Right lobe of liver (tissue), 6 donors: Measurements from ENCODE around the gene SUCLG1. TPM values are rescaled to one million over a fixed set of nuclear protein-coding genes. Genes with fewer than 3 reads are reported as not detected.

Source experiments
- ATAC-seq, 4 donors: fragments of 200-7000 bp; cut with Tn5 transposase; one replicate each; pipeline ENCODE4 v1.9.1; 2020; ENCODE audit warnings: mild to moderate bottlenecking in 4 of 4, moderate library complexity in 4 of 4
- DNase-seq, 3 donors: peaks; one replicate each; pipeline ENCODE4 v3.0.0-alpha.2; 2020
- H3K27ac ChIP-seq, 3 donors: fragments of 200-600 bp; one replicate each; pipeline ENCODE4 v1.8.0; 2022
- H3K27me3 ChIP-seq, 2 donors: fragments of 200-600 bp; one replicate each; pipeline ENCODE4 v1.8.0; 2022
- H3K36me3 ChIP-seq, 4 donors: fragments of 200-600 bp; sonication (generic) in 1 of 4; one replicate each; pipeline versions ENCODE4 v1.5.1 to v1.8.0; 2017 to 2022; ENCODE audit warnings: control low read depth in 1 of 4
- H3K4me1 ChIP-seq, 4 donors: fragments of 200-600 bp; sonication (generic) in 1 of 4; one replicate each; pipeline versions ENCODE4 v1.5.1 to v1.8.0; 2017 to 2022; ENCODE audit warnings: control low read depth in 1 of 4
- H3K4me3 ChIP-seq, 3 donors: fragments of 200-600 bp; one replicate each; pipeline ENCODE4 v1.8.0; 2022
- H3K9me3 ChIP-seq, 4 donors: fragments of 200-600 bp; sonication (generic) in 1 of 4; one replicate each; pipeline versions ENCODE4 v1.5.1 to v1.8.0; 2017 to 2022; ENCODE audit warnings: control low read depth in 1 of 4
- CTCF ChIP-seq, 4 donors: fragments of 200-600 bp in 3 of 4; fragments of 450-650 bp in 1 of 4; IDR thresholded peaks; one replicate each; pipeline versions ENCODE4 v1.5.1 to v1.8.0; 2016 to 2022; ENCODE audit warnings: antibody characterized with exemption in 4 of 4, mild to moderate bottlenecking in 2 of 4
- POLR2A ChIP-seq: fragments of 450-650 bp; IDR thresholded peaks from one replicate; pipeline ENCODE4 v1.6.1; 2017; ENCODE audit warnings: antibody characterized with exemption, mild to moderate bottlenecking
- WGBS: methylation state at CpG from one replicate; pipeline ENCODE4 v1.1.6; 2018; ENCODE audit warnings: low coverage, low lambda C conversion rate; ENCODE audit not compliant: insufficient coverage; ENCODE audit errors: missing lambda C conversion rate; 5-methylcytosine and 5-hydroxymethylcytosine counted together
- intact Hi-C, 2 donors: fragments of 100-400 bp; cut with DNase I; formaldehyde crosslinking; loops; one replicate each; pipeline versions ENCODE4 v1.11.2 to v1.14.1; 2022
- total RNA-seq, 6 experiments: library from RNA; depleted of rRNA in 2 of 6; stranded (reverse); fragments of >200 nt in 2 of 6; fragmentation: NEBNext Ultra II Directional in 3 of 6; extraction: Animal tissue kit (Norgen Biotek cat#: 25700) in 3 of 6; gene quantifications; one replicate each; pipeline versions ENCODE4 v1.1.0 to v1.2.4, GENCODE V29; 2016 to 2023
- donor health status: DM: no; HTN: yes; CAD: no.
- donor health status: DM: no; HTN: no; CAD: no.
- donor health status: DM: no; HTN: no; CAD: no.
- donor health status: DM: no; HTN: yes; CAD: no.
- donor health status: DM: no; HTN: yes; CAD: no.

The SUCLG1 gene
- total RNA-seq, 6 experiments from 2014 or later = 73.4 to 86.7 (median 82.8) TPM

GRCh38 chr2:84483320-84483719, 24.2 kb upstream of the SUCLG1 start:
- ATAC-seq (no peak), DNase-seq (no peak)
- TF ChIP-seq CTCF (IDR thresholded peaks at IDR 0.05) (no peak), POLR2A (no peak)
- H3K4me1 ChIP-seq = peaks cover 0 to 25% (median 9%) of the 10 kb centered on the region in 4 donors
- H3K9me3 ChIP-seq = no peaks in the 10 kb centered on the region
- H3K27me3 ChIP-seq = no peaks in the 10 kb centered on the region
- no peaks in the 10 kb centered on the region for H3K36me3 ChIP-seq
- no peak overlapping the region for H3K4me3 ChIP-seq
- WGBS = 100% methylated on average over 1 of the region's 1 CpG
- H3K27ac ChIP-seq = no peak overlapping the region
- intact Hi-C loops = no loop called here

- TF ChIP-seq CTCF (IDR thresholded peaks at IDR 0.05) = no peak
- TF ChIP-seq POLR2A = no peak
- DNase-seq (no peak), ATAC-seq (no peak)
- intact Hi-C loops = no loop called here
- WGBS = 70% methylated on average over 3 of the region's 3 CpGs
- no peak overlapping the region for H3K4me3 ChIP-seq
- peaks cover 0 to 20% (median 6%) of the 10 kb centered on the region in 4 donors for H3K4me1 ChIP-seq
- H3K36me3 ChIP-seq = no peaks in the 10 kb centered on the region
- H3K27ac ChIP-seq = no peak overlapping the region
- H3K27me3 ChIP-seq = no peaks in the 10 kb centered on the region
- H3K9me3 ChIP-seq = no peaks in the 10 kb centered on the region
Observed at GRCh38 chr2:84482603-84483002, 23.5 kb upstream of the SUCLG1 start.

GRCh38 chr2:84481702-84482101, 22.6 kb upstream of the SUCLG1 start:
- WGBS = 75% methylated on average over 4 of the region's 5 CpGs
- Histone ChIP-seq H3K4me1 (peaks cover 0 to 11% (median 3%) of the 10 kb centered on the region in 4 donors), H3K9me3 (no peaks in the 10 kb centered on the region), H3K27ac (no peak overlapping the region), H3K36me3 (no peaks in the 10 kb centered on the region), H3K4me3 (no peak overlapping the region), H3K27me3 (no peaks in the 10 kb centered on the region)
- ATAC-seq (no peak), DNase-seq (no peak)
- intact Hi-C loops = no loop called here
- TF ChIP-seq POLR2A (no peak), CTCF (IDR thresholded peaks at IDR 0.05) (no peak)

- Histone ChIP-seq H3K9me3 (no peaks in the 10 kb centered on the region), H3K27ac (no peak overlapping the region), H3K4me3 (no peak overlapping the region), H3K27me3 (no peaks in the 10 kb centered on the region), H3K4me1 (no peaks in the 10 kb centered on the region), H3K36me3 (no peaks in the 10 kb centered on the region)
- TF ChIP-seq CTCF (IDR thresholded peaks at IDR 0.05) (no peak), POLR2A (no peak)
- ATAC-seq = no peak
- DNase-seq = no peak
- intact Hi-C loops = no loop called here
- 92% methylated on average over 2 of the region's 3 CpGs for WGBS
Observed at GRCh38 chr2:84478867-84479266, 19.8 kb upstream of the SUCLG1 start.

- ATAC-seq = no peak
- intact Hi-C loops = no loop called here
- DNase-seq = no peak
- Histone ChIP-seq H3K27ac (no peak overlapping the region), H3K4me1 (peaks cover 0 to under 1% (median 0%) of the 10 kb centered on the region in 4 donors), H3K36me3 (no peaks in the 10 kb centered on the region), H3K9me3 (no peaks in the 10 kb centered on the region), H3K4me3 (no peak overlapping the region), H3K27me3 (no peaks in the 10 kb centered on the region)
- TF ChIP-seq CTCF (IDR thresholded peaks at IDR 0.05) (no peak), POLR2A (no peak)
- WGBS = 88% methylated on average over 1 of the region's 1 CpG
Observed at GRCh38 chr2:84477886-84478285, 18.8 kb upstream of the SUCLG1 start.
